ENCODE results near the gene MTMR12.

MTMR12 gene

DNA sequence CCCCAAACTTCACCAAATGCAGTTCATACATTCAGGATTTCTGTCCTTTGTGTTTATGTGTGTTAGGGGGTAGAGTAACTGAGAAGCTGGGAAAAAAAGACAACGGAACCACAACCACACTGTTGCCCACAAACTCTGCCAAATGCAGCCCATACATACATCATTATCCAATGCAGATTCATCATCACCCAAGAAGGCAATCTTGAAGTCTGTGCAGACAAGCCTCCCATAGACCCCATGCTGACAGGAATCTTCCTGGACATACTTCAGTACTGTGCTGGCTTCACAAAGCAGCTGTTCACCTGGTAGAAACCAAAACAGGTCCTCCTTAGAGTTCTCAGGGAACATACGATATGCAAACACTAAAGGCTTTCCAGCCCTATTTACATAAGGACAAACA, 38.9 kb downstream of the MTMR12 start:
- TF ChIP-seq, protein P1, sequence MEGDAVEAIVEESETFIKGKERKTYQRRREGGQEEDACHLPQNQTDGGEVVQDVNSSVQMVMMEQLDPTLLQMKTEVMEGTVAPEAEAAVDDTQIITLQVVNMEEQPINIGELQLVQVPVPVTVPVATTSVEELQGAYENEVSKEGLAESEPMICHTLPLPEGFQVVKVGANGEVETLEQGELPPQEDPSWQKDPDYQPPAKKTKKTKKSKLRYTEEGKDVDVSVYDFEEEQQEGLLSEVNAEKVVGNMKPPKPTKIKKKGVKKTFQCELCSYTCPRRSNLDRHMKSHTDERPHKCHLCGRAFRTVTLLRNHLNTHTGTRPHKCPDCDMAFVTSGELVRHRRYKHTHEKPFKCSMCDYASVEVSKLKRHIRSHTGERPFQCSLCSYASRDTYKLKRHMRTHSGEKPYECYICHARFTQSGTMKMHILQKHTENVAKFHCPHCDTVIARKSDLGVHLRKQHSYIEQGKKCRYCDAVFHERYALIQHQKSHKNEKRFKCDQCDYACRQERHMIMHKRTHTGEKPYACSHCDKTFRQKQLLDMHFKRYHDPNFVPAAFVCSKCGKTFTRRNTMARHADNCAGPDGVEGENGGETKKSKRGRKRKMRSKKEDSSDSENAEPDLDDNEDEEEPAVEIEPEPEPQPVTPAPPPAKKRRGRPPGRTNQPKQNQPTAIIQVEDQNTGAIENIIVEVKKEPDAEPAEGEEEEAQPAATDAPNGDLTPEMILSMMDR (IDR thresholded peaks at IDR 0.05; ENCODE audit: low read length, missing control alignments) = no peak
- no peak for DNase-seq (ENCODE audit: low read depth)
- H3K4me3 ChIP-seq (replicated peaks; ENCODE audit: low read depth, low read length) = no peak overlapping the region

DNA sequence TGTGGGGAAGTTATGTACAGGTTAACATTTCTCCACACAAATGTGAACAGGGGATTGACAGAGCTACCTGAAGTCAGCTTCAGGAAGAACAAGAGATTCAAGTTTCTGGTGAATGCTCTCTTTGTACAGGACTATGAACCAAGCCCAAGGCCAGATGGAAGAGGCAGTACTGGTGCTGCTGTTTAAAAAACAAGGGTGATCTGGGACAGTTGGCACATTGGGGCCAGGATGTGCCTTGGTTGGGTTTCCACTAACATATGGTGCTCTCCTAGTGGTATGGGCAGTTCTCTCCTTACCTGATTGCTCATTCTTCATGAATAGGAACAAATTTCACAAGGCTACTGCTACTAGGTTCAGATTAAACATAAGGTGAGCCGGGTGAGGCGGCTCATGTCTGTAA, 40.0 kb downstream of the MTMR12 start:
- no peak overlapping the region for H3K4me3 ChIP-seq (replicated peaks; ENCODE audit: low read depth, low read length)
- DNase-seq (ENCODE audit: low read depth) = no peak
- TF ChIP-seq, protein P1 (IDR thresholded peaks at IDR 0.05; ENCODE audit: low read length, missing control alignments) = no peak

DNA sequence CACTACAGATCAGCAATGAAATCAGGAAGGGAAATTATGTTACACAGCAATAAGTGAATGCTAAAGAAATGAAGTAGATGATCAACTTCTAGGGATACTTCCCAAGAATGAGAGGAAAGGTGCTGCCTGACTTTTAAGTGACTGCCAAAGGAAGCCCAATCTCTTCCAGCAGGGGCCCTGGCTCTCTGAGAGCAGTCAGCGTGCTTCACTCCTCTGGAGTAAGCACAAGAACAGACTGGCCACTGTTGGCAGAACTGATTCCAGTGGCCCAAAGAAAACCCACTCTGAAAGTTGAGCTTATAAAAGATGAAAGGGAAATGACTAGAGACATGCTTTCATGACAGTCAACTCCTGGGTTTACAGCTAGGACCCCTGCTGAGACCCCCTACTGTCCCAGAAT, 41.8 kb downstream of the MTMR12 start:
- no peak for DNase-seq (ENCODE audit: low read depth)
- TF ChIP-seq, protein P1 (IDR thresholded peaks at IDR 0.05; ENCODE audit: low read length, missing control alignments) = no peak
- no peak overlapping the region for H3K4me3 ChIP-seq (replicated peaks; ENCODE audit: low read depth, low read length)

DNA sequence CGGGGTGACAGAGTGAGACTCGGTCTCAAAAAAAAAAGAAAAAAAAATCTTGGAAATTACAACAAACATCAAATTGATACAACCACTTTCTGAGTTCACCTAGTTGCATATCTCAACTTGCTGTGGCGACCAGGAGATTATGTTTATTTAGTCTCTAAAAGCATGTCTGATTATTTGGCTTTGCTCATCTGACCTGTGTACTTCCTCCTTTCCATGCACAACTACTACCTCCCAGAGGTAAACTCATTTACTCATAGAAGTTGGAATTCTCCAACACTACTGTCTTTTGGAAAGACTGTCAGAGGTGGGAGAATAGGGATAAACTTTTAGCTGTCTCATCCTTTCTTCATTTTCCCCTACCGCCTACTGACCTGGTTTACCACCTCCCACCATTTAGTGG, 42.6 kb downstream of the MTMR12 start:
- no peak for DNase-seq (ENCODE audit: low read depth)
- no peak overlapping the region for H3K4me3 ChIP-seq (replicated peaks; ENCODE audit: low read depth, low read length)
- TF ChIP-seq, protein P1 (IDR thresholded peaks at IDR 0.05; ENCODE audit: low read length, missing control alignments) = no peak

DNA sequence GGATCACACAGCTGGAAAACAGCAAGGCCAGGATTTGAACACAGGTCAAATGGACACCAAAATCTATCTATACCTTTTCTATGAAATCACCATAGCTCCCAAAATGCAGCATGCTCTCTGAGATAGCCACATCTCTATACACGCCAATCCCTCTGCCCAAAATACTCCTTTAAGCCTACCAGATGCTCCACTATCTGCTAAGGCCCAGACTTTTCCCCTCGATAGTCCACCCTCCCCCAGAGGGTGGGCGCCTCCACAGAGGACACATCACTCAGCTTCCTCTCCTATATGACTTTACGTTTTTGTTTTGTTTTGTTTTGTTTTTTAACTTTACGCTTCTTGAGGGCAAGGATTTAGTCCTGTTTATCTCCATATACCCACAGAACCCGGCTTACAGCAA, 46.8 kb downstream of the MTMR12 start:
- H3K4me3 ChIP-seq (replicated peaks; ENCODE audit: low read depth, low read length) = no peak overlapping the region
- no peak for DNase-seq (ENCODE audit: low read depth)
- TF ChIP-seq, protein P1 (IDR thresholded peaks at IDR 0.05; ENCODE audit: low read length, missing control alignments) = no peak

DNA sequence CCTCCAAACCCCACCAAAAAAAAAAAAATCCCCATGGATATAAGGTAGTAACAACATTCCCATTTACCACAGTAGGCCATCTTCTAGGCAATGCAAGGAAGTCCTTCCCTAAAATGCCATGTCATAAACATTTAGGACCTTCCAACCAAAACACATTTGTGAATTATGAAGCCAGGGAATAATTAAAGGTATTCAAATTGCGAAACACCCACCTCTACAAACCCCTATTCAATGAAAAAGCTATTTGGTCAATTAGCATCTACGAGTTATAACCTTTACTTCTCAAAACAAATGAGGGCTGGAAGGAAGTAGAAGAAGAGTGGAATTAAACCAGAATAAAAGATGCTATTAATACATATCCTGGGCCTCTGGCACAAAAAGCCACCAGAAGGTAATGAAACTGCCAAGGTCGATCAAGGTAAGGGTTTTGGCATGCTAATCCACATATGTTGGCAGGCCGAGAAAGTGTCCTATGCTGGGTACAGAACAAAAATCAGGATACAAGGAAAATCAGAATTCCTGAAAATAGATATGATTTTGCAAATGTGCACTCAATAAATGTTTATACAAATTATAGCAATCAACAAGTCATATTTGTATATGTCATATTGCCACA, 47.7 kb downstream of the MTMR12 start:
- TF ChIP-seq, protein P1 (IDR thresholded peaks at IDR 0.05; ENCODE audit: low read length, missing control alignments) = no peak

DNA sequence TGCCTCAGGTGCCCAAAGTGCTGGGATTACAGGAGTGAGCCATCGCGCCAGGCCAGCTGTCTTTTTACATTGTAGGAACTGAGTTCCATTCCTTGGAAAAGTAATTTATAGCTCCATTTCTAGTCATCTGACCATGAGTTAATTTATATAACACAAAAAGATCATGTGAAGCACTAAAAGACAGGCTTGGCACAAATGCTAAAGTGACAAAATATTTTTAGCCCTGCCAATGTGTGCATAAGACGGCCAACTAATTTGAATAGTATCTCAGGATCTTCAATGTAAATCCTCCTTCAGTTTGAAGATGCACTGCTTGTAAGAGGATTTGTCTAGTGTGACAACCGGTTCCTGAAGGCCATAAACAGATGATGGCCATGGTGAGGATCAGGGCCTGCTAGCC, 49.1 kb downstream of the MTMR12 start:
- H3K4me3 ChIP-seq (replicated peaks; ENCODE audit: low read depth, low read length) = no peak overlapping the region
- TF ChIP-seq, protein P1 (IDR thresholded peaks at IDR 0.05; ENCODE audit: low read length, missing control alignments) = no peak
- no peak for DNase-seq (ENCODE audit: low read depth)

More for the DNA sequence above, 47.7 kb downstream of the MTMR12 start:
- H3K4me3 ChIP-seq (replicated peaks; ENCODE audit: low read depth, low read length) = no peak overlapping the region
- DNase-seq (ENCODE audit: low read depth) = no peak

All from fibroblast of pulmonary artery (primary cell).